Astrocyte (in vitro differentiated cells and primary cell): ENCODE data around the gene GSTP1. TPM values are rescaled to one million over a fixed set of nuclear protein-coding genes. Genes with fewer than 3 reads are reported as not detected.

ENCODE experiments used
- DNase-seq: peaks from one replicate; pipeline ENCODE4 v3.0.0-alpha.2; 2010; ENCODE audit warnings: low read depth
- FAIRE-seq: peaks from 2 replicates; lab custom pipeline; 2011; peaks lifted over from hg19 to GRCh38; lab: Jason Lieb, UNC
- H2AFZ ChIP-seq: 2 replicates; pipeline ENCODE4 v1.6.0; 2012; ENCODE audit warnings: low read depth, low read length, inconsistent platforms
- H3K27ac ChIP-seq: 2 replicates; pipeline ENCODE4 v1.5.1; 2011; ENCODE audit warnings: low read depth, low read length, inconsistent platforms
- H3K27me3 ChIP-seq: 2 replicates; pipeline ENCODE4 v1.6.0; 2011; ENCODE audit warnings: low read length, inconsistent platforms; ENCODE audit not compliant: insufficient read depth
- H3K36me3 ChIP-seq: 2 replicates; pipeline ENCODE4 v1.5.1; 2011; ENCODE audit warnings: low read length, inconsistent platforms; ENCODE audit not compliant: insufficient read depth
- H3K4me1 ChIP-seq: 2 replicates; pipeline ENCODE4 v1.5.1; 2011; ENCODE audit warnings: low read length, inconsistent platforms; ENCODE audit not compliant: insufficient read depth
- H3K4me2 ChIP-seq: 2 replicates; pipeline ENCODE4 v1.6.0; 2012; ENCODE audit warnings: low read length, inconsistent platforms
- H3K4me3 ChIP-seq: 2 replicates; pipeline ENCODE4 v1.5.1; 2011; ENCODE audit warnings: low read depth, mild to moderate bottlenecking, low read length, inconsistent platforms; ENCODE audit not compliant: insufficient read depth
- H3K79me2 ChIP-seq: 2 replicates; pipeline ENCODE4 v1.6.0; 2012; ENCODE audit warnings: mild to moderate bottlenecking, low read length, inconsistent platforms; ENCODE audit not compliant: insufficient read depth
- H3K9ac ChIP-seq: 2 replicates; pipeline ENCODE4 v1.6.0; 2012; ENCODE audit warnings: mild to moderate bottlenecking, low read length, inconsistent platforms
- H3K9me3 ChIP-seq: 2 replicates; pipeline ENCODE4 v1.5.1; 2012; ENCODE audit warnings: low read depth, mild to moderate bottlenecking, low read length, inconsistent platforms; ENCODE audit not compliant: insufficient read depth
- H4K20me1 ChIP-seq: 2 replicates; pipeline ENCODE4 v1.6.0; 2012; ENCODE audit warnings: low read length, inconsistent platforms; ENCODE audit not compliant: insufficient read depth
- H3K27ac Mint-ChIP-seq: one replicate; pipeline ENCODE4 v1.8.0; 2021; ENCODE audit warnings: mild to moderate bottlenecking, mixed read lengths; ENCODE audit not compliant: unreplicated experiment
- H3K27me3 Mint-ChIP-seq: one replicate; pipeline ENCODE4 v1.8.0; 2021; ENCODE audit warnings: low read depth, mixed read lengths; ENCODE audit not compliant: unreplicated experiment
- H3K36me3 Mint-ChIP-seq: one replicate; pipeline ENCODE4 v1.8.0; 2021; ENCODE audit warnings: low read depth, mixed read lengths; ENCODE audit not compliant: unreplicated experiment
- H3K4me1 Mint-ChIP-seq: one replicate; pipeline ENCODE4 v1.8.0; 2021; ENCODE audit warnings: low read depth, mixed read lengths; ENCODE audit not compliant: unreplicated experiment
- H3K4me3 Mint-ChIP-seq: one replicate; pipeline ENCODE4 v1.8.0; 2021; ENCODE audit warnings: mild to moderate bottlenecking, moderate library complexity, mixed read lengths; ENCODE audit not compliant: unreplicated experiment
- H3K9me3 Mint-ChIP-seq: one replicate; pipeline ENCODE4 v1.8.0; 2021; ENCODE audit warnings: mild to moderate bottlenecking, mixed read lengths; ENCODE audit not compliant: unreplicated experiment
- CTCF ChIP-seq: IDR thresholded peaks from 2 replicates; pipeline ENCODE4 v1.5.1; 2011; ENCODE audit warnings: low read depth, mild to moderate bottlenecking, inconsistent platforms, low read length, moderate library complexity; ENCODE audit not compliant: insufficient read depth
- EZH2 ChIP-seq: IDR thresholded peaks from 2 replicates; pipeline ENCODE4 v1.6.1; 2012; ENCODE audit warnings: mild to moderate bottlenecking, low read length, inconsistent platforms; ENCODE audit not compliant: insufficient read depth
- total RNA-seq: library from RNA; stranded (reverse); gene quantifications from 2 replicates; pipeline ENCODE4 v1.2.1, GENCODE V29; 2021

GSTP1 gene
- total RNA-seq, 1 donor from 2014 or later = 1,365 TPM

- H3K4me3 ChIP-seq = no peak overlapping the region
- H3K4me1 ChIP-seq = no peaks in the 10 kb centered on the region
- no peak for DNase-seq
- Mint-ChIP-seq H3K36me3 (no peaks in the 10 kb centered on the region), H3K27ac (no peak overlapping the region), H3K9me3 (no peaks in the 10 kb centered on the region), H3K27me3 (peaks cover under 1% of the 10 kb centered on the region), H3K4me1 (no peaks in the 10 kb centered on the region), H3K4me3 (no peak overlapping the region)
- H4K20me1 ChIP-seq = no peaks in the 10 kb centered on the region
- H3K36me3 ChIP-seq = no peaks in the 10 kb centered on the region
- no peak for TF ChIP-seq EZH2
- no peak for TF ChIP-seq CTCF
- no peak overlapping the region for H3K4me2 ChIP-seq
- no peaks in the 10 kb centered on the region for H3K9me3 ChIP-seq
- H2AFZ ChIP-seq = no peak overlapping the region
- FAIRE-seq = no peak
- H3K27ac ChIP-seq = no peak overlapping the region
- H3K9ac ChIP-seq = no peak overlapping the region
- H3K27me3 ChIP-seq = peaks cover 5% of the 10 kb centered on the region
- H3K79me2 ChIP-seq = no peaks in the 10 kb centered on the region
Measured at GRCh38 chr11:67599149-67599548, 15.5 kb downstream of the GSTP1 start.

- no peak overlapping the region for H3K4me3 Mint-ChIP-seq
- no peak overlapping the region for H3K9ac ChIP-seq
Measured at GRCh38 chr11:67600324-67601029, 16.9 kb downstream of the GSTP1 start.

More at GRCh38 chr11:67600324-67601029, 16.9 kb downstream of the GSTP1 start:
- Mint-ChIP-seq H3K27ac (no peak overlapping the region), H3K27me3 (peaks cover 2% of the 10 kb centered on the region), H3K36me3 (no peaks in the 10 kb centered on the region), H3K9me3 (no peaks in the 10 kb centered on the region), H3K4me1 (no peaks in the 10 kb centered on the region)
- no peaks in the 10 kb centered on the region for H3K79me2 ChIP-seq
- H3K27me3 ChIP-seq = peaks cover 5% of the 10 kb centered on the region
- no peak overlapping the region for H3K4me3 ChIP-seq
- H2AFZ ChIP-seq = no peak overlapping the region
- H3K36me3 ChIP-seq = no peaks in the 10 kb centered on the region
- no peak overlapping the region for H3K27ac ChIP-seq
- H4K20me1 ChIP-seq = no peaks in the 10 kb centered on the region
- TF ChIP-seq CTCF (no peak), EZH2 (no peak)
- DNase-seq (no peak), FAIRE-seq (no peak)
- H3K4me1 ChIP-seq = no peaks in the 10 kb centered on the region
- H3K4me2 ChIP-seq = no peak overlapping the region
- no peaks in the 10 kb centered on the region for H3K9me3 ChIP-seq
